Measurements from ENCODE around the gene TLK2. TPM values are rescaled to one million over a fixed set of nuclear protein-coding genes. Genes with fewer than 3 reads are reported as not detected.
A peak's percentile ranks its signal among the peaks of the same experiment; 100 is the strongest.

Gene TLK2
- total RNA-seq, 1 donor from 2014 or later = 34.5 TPM

DNA sequence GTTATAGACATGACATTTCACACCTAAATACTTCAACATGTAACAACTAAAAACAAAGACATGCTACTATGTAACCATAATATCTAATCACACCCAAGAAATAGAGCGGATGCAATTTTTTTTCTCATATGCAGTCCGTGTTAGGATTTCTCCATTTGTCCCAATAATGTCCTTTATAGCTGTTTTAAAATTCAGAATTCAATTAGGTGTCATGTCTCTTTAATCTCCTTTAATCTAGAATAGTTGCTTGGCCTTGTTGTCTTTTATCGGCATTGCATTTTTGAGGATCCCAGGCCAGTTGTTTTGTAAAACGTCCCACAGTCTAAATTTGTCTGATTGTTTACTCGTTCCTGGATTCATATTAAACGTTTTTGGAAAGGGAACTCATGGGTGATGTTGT is 163.3 kb downstream of the TLK2 start:
- no peaks in the 10 kb centered on the region for H3K36me3 ChIP-seq
- intact Hi-C loops (cut with micrococcal nuclease) = no loop called here
- no peak overlapping the region for H3K4me3 ChIP-seq
- TF ChIP-seq, protein P1, sequence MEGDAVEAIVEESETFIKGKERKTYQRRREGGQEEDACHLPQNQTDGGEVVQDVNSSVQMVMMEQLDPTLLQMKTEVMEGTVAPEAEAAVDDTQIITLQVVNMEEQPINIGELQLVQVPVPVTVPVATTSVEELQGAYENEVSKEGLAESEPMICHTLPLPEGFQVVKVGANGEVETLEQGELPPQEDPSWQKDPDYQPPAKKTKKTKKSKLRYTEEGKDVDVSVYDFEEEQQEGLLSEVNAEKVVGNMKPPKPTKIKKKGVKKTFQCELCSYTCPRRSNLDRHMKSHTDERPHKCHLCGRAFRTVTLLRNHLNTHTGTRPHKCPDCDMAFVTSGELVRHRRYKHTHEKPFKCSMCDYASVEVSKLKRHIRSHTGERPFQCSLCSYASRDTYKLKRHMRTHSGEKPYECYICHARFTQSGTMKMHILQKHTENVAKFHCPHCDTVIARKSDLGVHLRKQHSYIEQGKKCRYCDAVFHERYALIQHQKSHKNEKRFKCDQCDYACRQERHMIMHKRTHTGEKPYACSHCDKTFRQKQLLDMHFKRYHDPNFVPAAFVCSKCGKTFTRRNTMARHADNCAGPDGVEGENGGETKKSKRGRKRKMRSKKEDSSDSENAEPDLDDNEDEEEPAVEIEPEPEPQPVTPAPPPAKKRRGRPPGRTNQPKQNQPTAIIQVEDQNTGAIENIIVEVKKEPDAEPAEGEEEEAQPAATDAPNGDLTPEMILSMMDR (IDR thresholded peaks at IDR 0.05; ENCODE audit: borderline replicate concordance) = no peak
- H3K27me3 ChIP-seq (ENCODE audit: low read depth) = no peaks in the 10 kb centered on the region
- H3K9me3 ChIP-seq (replicated peaks) = no peaks in the 10 kb centered on the region
- no peak overlapping the region for H3K27ac ChIP-seq (replicated peaks)
- no peaks in the 10 kb centered on the region for H3K4me1 ChIP-seq
- DNase-seq = no peak

DNA sequence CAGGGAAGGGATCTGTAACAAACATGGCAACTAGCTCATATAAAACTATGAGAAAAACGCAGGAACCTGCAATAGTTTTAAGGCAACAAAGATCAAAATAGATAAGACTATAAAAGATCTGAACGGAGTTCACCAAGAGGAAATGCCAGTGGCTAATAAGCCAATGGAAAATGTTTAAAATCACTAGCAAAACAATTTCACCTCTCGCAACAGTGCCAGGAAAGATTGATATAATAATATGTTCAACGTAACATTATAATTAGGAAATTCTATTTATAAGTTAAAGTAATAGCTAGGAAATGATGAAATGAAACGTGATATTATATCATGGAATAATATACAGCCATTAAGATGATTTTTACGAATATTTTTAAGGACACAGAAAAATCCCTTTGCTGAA is 164.9 kb downstream of the TLK2 start:
- peaks cover 7% of the 10 kb centered on the region for H3K4me1 ChIP-seq
- intact Hi-C loops (cut with micrococcal nuclease) = no loop called here
- no peak for DNase-seq
- H3K4me3 ChIP-seq = no peak overlapping the region
- H3K27me3 ChIP-seq (ENCODE audit: low read depth) = no peaks in the 10 kb centered on the region
- no peaks in the 10 kb centered on the region for H3K9me3 ChIP-seq (replicated peaks)
- H3K36me3 ChIP-seq = no peaks in the 10 kb centered on the region
- TF ChIP-seq, protein P1 (IDR thresholded peaks at IDR 0.05; ENCODE audit: borderline replicate concordance) = no peak
- H3K27ac ChIP-seq (replicated peaks) = no peak overlapping the region

DNA sequence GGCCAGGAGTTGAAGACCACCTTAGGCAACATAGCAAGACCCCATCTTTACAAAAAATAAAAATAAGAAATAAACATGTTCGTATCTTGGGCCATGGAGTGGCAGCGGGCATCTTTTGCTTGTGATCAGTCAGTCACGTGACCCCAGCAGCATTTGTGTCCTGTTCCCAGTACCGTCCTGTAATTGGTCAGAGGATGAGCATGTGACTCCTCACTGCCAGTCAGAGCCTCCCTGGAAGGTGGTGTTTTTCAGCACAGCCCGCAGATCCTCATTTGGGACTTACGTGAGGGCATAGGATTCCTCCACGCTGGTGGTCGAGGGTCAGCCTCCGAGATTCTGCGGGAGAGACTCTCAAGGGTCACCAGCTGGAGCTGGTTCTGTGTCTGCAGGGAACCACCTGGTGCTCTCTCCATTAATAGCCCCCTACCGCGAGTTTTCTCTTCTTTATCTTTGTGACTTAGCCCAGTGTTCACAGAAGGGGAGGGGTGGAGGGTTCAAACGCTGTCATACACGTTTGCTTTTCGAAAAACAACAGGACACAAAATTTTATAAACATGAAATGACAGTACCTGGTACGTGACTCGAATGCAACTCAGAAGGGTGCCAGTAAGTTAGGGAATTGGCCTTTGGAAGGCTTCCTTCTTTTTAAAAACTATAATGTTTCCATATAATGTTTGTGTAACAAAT is 166.0 kb downstream of the TLK2 start:
- intact Hi-C loops (cut with micrococcal nuclease) = no loop called here
- Histone ChIP-seq H3K27me3 (ENCODE audit: low read depth) (no peaks in the 10 kb centered on the region), H3K36me3 (no peaks in the 10 kb centered on the region), H3K4me3 (no peak overlapping the region), H3K27ac (replicated peaks) (no peak overlapping the region), H3K9me3 (replicated peaks) (no peaks in the 10 kb centered on the region), H3K4me1 (peaks cover 19% of the 10 kb centered on the region)
- no peak for DNase-seq
- TF ChIP-seq, protein P1 (IDR thresholded peaks at IDR 0.05; ENCODE audit: borderline replicate concordance) = no peak

DNA sequence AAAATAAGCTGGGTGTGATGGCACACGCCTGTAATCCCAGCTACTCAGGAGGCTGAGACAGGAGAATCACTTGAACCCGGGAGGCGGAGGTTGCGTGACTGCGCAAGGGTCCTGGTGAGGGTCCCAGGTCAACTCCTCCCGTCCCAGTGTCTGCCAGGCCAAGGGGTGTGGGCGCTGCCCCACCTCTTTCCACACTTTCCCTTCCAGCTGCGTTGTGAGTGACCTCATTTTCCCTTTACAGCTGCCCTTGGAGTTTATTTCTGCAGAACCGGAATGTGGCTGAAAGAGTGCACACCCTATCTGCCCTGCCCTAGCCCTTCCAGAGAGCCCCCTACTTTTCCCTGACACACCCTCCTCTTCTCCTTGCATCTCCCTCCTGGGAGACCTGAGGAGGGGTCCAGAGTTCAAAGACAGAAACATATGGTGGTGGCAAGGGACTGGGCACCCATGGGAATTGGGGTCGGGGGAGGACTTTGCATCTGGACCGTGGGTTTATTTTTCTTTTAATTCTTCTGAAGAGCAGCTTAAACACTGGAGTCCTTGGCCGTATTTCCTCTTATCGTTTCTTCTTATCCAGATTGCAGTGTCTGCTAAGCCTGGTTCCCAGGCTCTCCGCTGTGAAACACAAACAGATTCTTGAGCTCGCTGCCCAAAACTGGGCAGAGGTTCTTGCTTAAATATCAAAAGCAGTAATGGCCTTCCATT is 169.8 kb downstream of the TLK2 start:
- no peaks in the 10 kb centered on the region for H3K27me3 ChIP-seq (ENCODE audit: low read depth)
- H3K9me3 ChIP-seq (replicated peaks) = no peaks in the 10 kb centered on the region
- intact Hi-C loops (cut with micrococcal nuclease) = no loop called here
- TF ChIP-seq, protein P1 (IDR thresholded peaks at IDR 0.05; ENCODE audit: borderline replicate concordance) = no peak
- H3K4me3 ChIP-seq = peak overlapping the region; percentile 3
- no peaks in the 10 kb centered on the region for H3K36me3 ChIP-seq
- peaks cover 34% of the 10 kb centered on the region for H3K4me1 ChIP-seq
- peak; percentile 33 for DNase-seq
- peak overlapping the region; percentile 75 for H3K27ac ChIP-seq (replicated peaks)

DNA sequence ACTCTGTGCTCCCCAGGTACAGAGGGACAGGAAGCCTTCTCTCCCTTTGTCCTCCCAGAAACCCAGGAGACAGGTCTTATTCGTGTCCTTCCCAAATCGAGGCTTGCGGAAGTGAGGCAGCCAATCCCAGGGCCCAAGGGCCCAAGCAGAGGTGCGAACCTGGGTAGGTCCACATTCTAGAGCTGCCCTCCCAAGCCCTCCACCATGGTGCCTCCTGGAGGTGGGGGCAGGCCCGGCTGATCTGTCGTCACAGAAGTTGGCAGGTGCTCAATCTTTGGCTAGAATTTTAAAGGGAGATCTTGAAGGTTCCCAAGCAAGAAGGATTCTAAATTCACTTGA is 170.3 kb downstream of the TLK2 start:
- Histone ChIP-seq H3K4me1 (peaks cover 39% of the 10 kb centered on the region), H3K36me3 (no peaks in the 10 kb centered on the region), H3K27me3 (ENCODE audit: low read depth) (no peaks in the 10 kb centered on the region), H3K27ac (replicated peaks) (peak overlapping the region; percentile 75), H3K4me3 (no peak overlapping the region), H3K9me3 (replicated peaks) (no peaks in the 10 kb centered on the region)
- DNase-seq = no peak
- intact Hi-C loops (cut with micrococcal nuclease) = no loop called here
- TF ChIP-seq, protein P1 (IDR thresholded peaks at IDR 0.05; ENCODE audit: borderline replicate concordance) = no peak

All from left ventricle myocardium inferior (tissue), 1 donor.